Activated T-cell treated with anti-CD3 and anti-CD28 coated beads, Interleukin-2, amount 50 U/mL, for 72 hours (primary cell): ENCODE measurements around the gene RMDN2. TPM values are rescaled to one million over a fixed set of nuclear protein-coding genes. Genes with fewer than 3 reads are reported as not detected.

Source experiments
- ATAC-seq, 2 donors: fragments of 150-1000 bp; cut with Tn5 transposase; replicated peaks in 1 of 2; 2 replicates each; pipeline ENCODE4 v1.10.0; 2021; ENCODE audit warnings: moderate library complexity in 2 of 2, mild to moderate bottlenecking in 1 of 2
- DNase-seq, 2 donors: peaks; one replicate each; pipeline ENCODE4 v3.0.0; 2021 to 2022; ENCODE audit warnings: mixed read lengths in 1 of 2
- H3K27ac Mint-ChIP-seq: one replicate; pipeline ENCODE4 v1.8.0; 2022; ENCODE audit warnings: mild to moderate bottlenecking, moderate library complexity, mixed read lengths
- H3K27me3 Mint-ChIP-seq: one replicate; pipeline ENCODE4 v1.8.0; 2022; ENCODE audit warnings: low read depth, mixed read lengths
- H3K36me3 Mint-ChIP-seq, 2 donors: one replicate each; pipeline ENCODE4 v1.8.0; 2022; ENCODE audit warnings: mixed read lengths in 2 of 2, mild to moderate bottlenecking in 1 of 2; ENCODE audit not compliant: insufficient read depth in 2 of 2
- H3K4me1 Mint-ChIP-seq: one replicate; pipeline ENCODE4 v1.8.0; 2022; ENCODE audit warnings: low read depth, mixed read lengths
- H3K4me3 Mint-ChIP-seq, 2 donors: one replicate each; pipeline ENCODE4 v1.8.0; 2022; ENCODE audit warnings: mild to moderate bottlenecking in 2 of 2, mixed read lengths in 2 of 2, moderate library complexity in 2 of 2
- H3K9me3 Mint-ChIP-seq, 2 donors: one replicate each; pipeline ENCODE4 v1.8.0; 2022; ENCODE audit warnings: mixed read lengths in 2 of 2
- total RNA-seq, 2 donors: library from RNA; stranded (reverse); gene quantifications; one replicate each; pipeline ENCODE4 v1.2.3, GENCODE V29; 2022

RMDN2 gene
- total RNA-seq, 2 donors from 2014 or later, result 1.4 to 2.6 TPM

GRCh38 chr2:38030635-38031355 is 105.7 kb downstream of the RMDN2 start:
- no peak for DNase-seq
- Mint-ChIP-seq H3K36me3 (no peaks in the 10 kb centered on the region), H3K4me1 (peaks cover 5% of the 10 kb centered on the region), H3K27ac (no peak overlapping the region), H3K9me3 (no peaks in the 10 kb centered on the region), H3K27me3 (peaks cover 47% of the 10 kb centered on the region), H3K4me3 (no peak overlapping the region)
- ATAC-seq, result no peak

- no peak overlapping the region for H3K4me3 Mint-ChIP-seq
- H3K9me3 Mint-ChIP-seq, result no peaks in the 10 kb centered on the region
- DNase-seq (no peak), ATAC-seq (no peak)
- no peak overlapping the region for H3K27ac Mint-ChIP-seq
- H3K36me3 Mint-ChIP-seq, result no peaks in the 10 kb centered on the region
- H3K27me3 Mint-ChIP-seq, result peaks cover 54% of the 10 kb centered on the region
- H3K4me1 Mint-ChIP-seq, result peaks cover 24% of the 10 kb centered on the region
These were observed 107.9 kb downstream of the RMDN2 start for GRCh38 chr2:38032946-38033345.

DNA sequence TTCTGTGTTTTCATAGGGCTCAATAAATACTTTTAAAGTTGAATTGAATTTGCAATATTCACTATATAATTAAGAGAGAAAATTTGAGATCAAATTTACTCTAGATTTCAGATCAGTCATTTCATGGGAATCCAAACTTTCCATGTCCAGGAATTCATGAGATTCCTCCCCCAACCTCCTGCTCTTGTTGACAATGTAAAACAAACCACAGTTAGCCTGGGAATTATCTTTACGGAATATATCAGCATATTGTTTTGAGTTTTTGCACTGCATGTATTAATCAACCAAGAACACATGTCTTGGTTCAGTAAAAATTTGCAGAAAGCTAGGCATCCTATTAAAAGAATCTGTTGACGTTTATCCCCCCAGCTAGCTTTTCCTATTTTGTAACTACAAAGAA is 108.6 kb downstream of the RMDN2 start:
- Mint-ChIP-seq H3K27me3 (peaks cover 54% of the 10 kb centered on the region), H3K4me3 (no peak overlapping the region), H3K4me1 (peaks cover 31% of the 10 kb centered on the region), H3K9me3 (no peaks in the 10 kb centered on the region), H3K27ac (no peak overlapping the region), H3K36me3 (no peaks in the 10 kb centered on the region)
- DNase-seq (no peak), ATAC-seq (no peak)

DNA sequence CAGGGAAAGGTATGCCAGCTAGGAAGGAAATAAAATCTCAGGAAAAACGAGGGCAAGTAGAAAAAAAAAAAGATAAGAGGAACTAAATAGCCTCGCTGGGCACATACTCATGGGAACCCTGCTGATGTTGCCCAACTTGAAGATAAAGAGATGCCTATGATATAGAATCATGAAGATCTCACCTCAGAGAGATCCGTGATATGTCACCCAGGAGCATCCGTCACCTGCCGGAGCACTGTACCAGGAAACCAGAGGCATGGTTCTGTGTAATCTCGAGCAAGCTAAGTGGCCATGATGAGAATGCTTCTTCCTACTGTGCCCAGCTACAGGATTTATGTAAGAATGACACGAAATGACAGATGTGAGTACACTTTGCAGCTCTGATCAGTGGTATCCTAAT is 110.9 kb downstream of the RMDN2 start:
- H3K27me3 Mint-ChIP-seq, result peaks cover 56% of the 10 kb centered on the region
- DNase-seq, result no peak
- no peak for ATAC-seq
- H3K4me1 Mint-ChIP-seq, result peaks cover 33% of the 10 kb centered on the region
- H3K4me3 Mint-ChIP-seq, result no peak overlapping the region
- H3K9me3 Mint-ChIP-seq, result no peaks in the 10 kb centered on the region
- peaks cover 0 to 2% of the 10 kb centered on the region in 2 donors for H3K36me3 Mint-ChIP-seq
- no peak overlapping the region for H3K27ac Mint-ChIP-seq

DNA sequence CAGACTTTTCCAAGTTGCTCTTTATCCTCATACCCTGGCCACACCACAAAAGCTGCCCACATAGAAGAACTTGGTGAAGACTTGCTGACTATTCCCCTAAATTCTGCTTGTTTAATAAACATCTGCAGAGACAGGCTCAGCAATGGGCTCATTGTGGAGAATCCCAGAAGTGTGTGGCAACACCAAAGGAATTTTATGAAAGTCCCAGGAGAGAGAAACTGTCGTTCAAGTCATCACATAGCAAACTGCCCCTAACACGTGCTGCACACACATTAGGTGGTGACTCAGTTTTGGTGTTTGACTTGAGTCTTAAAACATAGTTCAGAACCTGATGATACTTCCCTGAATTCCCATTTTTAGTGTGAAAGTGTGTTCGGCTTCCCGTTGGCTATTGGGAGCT is 112.2 kb downstream of the RMDN2 start:
- Mint-ChIP-seq H3K4me3 (peak overlapping the region in 1 of 2 donors; percentile 94), H3K9me3 (no peaks in the 10 kb centered on the region), H3K27ac (no peak overlapping the region), H3K36me3 (peaks cover 0 to 5% of the 10 kb centered on the region in 2 donors), H3K4me1 (peaks cover 33% of the 10 kb centered on the region), H3K27me3 (peaks cover 47% of the 10 kb centered on the region)
- DNase-seq, result no peak
- ATAC-seq, result peak; percentile 30 to 45

DNA sequence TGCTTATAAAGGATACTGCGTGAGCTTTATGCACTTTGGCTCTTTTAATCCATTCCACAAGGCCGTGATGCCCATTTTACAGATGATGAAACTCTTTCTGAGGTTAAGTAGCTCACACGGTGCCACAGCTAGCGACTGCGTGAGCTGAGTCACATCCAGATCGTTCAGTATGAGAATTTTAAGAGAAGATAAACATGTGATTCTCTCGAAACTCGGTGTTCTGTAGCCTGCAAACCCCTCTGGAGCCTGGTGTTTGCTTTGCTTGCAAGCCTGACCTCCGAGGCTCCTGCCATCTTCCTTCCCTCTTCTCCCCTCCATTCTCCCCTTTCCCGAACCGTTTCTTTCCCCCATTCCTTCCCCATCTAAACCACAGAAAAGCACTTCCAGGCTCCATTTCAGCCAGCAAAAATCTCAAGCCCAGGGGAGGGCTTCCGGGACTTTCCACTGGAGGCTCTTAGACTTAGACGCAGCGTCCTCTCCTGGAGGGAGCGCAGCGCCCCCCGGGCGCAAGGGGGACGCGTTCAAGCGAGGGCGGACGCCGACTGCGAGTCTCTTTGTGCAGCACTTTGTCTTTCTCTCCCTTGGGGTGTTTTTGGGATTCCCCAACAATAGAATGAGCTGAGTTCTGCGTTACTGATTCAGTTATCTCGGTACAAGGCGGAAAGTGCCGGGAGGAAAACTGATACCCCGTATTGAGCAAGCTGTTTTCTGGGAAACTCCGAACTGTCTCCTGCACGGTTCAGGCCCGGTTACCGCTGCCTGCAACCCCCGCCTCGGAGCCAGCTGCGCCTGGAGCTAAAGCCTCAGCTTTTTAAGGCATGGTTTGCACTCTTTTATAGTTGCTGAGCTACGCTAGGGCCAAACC is 112.9 kb downstream of the RMDN2 start:
- H3K27ac Mint-ChIP-seq, result peak overlapping the region; percentile 38
- ATAC-seq, result peak; percentile 93
- H3K36me3 Mint-ChIP-seq, result peaks cover 0 to 8% of the 10 kb centered on the region in 2 donors
- H3K4me3 Mint-ChIP-seq, result peak overlapping the region; percentile 82 to 94
- H3K4me1 Mint-ChIP-seq, result peaks cover 33% of the 10 kb centered on the region
- peaks cover 0 to 1% of the 10 kb centered on the region in 2 donors for H3K9me3 Mint-ChIP-seq
- DNase-seq, result peak; percentile 37 to 67
- H3K27me3 Mint-ChIP-seq, result peaks cover 51% of the 10 kb centered on the region

DNA sequence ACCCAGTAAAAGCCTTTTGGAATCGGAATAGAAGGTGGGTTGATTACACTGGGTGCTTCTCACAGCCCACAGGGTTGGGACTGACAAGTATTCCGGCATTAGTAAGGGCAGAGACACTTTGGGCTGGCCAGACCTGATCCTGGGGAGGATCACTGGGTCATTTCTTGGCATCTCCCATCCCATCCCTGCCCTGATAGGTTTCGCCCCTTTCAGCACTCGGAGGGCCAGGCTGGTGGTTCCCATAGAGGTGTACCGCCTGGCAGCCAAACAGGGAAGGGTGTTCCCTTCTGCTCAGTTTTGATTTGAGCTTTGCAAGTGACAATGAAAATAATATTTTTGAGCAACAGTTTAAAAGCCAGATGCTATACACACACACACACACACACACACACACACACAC is 113.6 kb downstream of the RMDN2 start:
- DNase-seq, result no peak
- H3K27ac Mint-ChIP-seq, result no peak overlapping the region
- H3K4me1 Mint-ChIP-seq, result peaks cover 33% of the 10 kb centered on the region
- no peak for ATAC-seq
- H3K36me3 Mint-ChIP-seq, result peaks cover 0 to 8% of the 10 kb centered on the region in 2 donors
- H3K27me3 Mint-ChIP-seq, result peaks cover 58% of the 10 kb centered on the region
- H3K4me3 Mint-ChIP-seq, result peak overlapping the region; percentile 82 to 94
- H3K9me3 Mint-ChIP-seq, result peaks cover 0 to 1% of the 10 kb centered on the region in 2 donors

- Mint-ChIP-seq H3K9me3 (peaks cover 0 to 1% of the 10 kb centered on the region in 2 donors), H3K36me3 (peaks cover 0 to 8% of the 10 kb centered on the region in 2 donors), H3K4me1 (peaks cover 33% of the 10 kb centered on the region), H3K27ac (no peak overlapping the region), H3K27me3 (peaks cover 57% of the 10 kb centered on the region), H3K4me3 (no peak overlapping the region)
- ATAC-seq, result no peak
- DNase-seq, result no peak
These were observed 114.2 kb downstream of the RMDN2 start for GRCh38 chr2:38039121-38039910.

- Mint-ChIP-seq H3K27ac (no peak overlapping the region), H3K9me3 (peaks cover 0 to 1% of the 10 kb centered on the region in 2 donors), H3K4me1 (no peaks in the 10 kb centered on the region), H3K4me3 (no peak overlapping the region), H3K27me3 (peaks cover 32% of the 10 kb centered on the region), H3K36me3 (peaks cover 0 to 6% of the 10 kb centered on the region in 2 donors)
- no peak for DNase-seq
- ATAC-seq, result no peak
These were observed 120.7 kb downstream of the RMDN2 start for GRCh38 chr2:38045811-38046210.

DNA sequence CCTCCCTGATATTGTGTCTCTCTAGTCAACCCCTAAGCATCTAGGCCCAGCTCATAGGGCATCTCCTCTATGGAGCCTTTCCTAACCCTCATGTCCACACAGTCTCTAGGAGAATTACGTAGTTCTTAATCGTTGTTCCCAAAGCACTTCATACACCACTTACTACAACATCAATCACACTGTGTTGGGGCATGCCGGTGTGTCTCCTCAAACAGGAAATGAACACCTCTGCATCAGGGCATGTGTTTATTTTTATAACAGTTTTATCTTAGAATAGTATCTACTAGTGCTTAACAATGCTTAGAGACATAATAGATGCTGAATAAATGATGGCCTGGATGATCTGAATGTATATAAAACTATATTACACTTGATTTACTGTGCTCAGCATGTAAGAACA is 131.1 kb downstream of the RMDN2 start:
- Mint-ChIP-seq H3K9me3 (no peaks in the 10 kb centered on the region), H3K4me3 (no peak overlapping the region), H3K27ac (no peak overlapping the region), H3K27me3 (peaks cover 24% of the 10 kb centered on the region), H3K36me3 (no peaks in the 10 kb centered on the region), H3K4me1 (peaks cover 16% of the 10 kb centered on the region)
- ATAC-seq, result no peak
- DNase-seq, result no peak

- H3K4me1 Mint-ChIP-seq, result peaks cover 16% of the 10 kb centered on the region
- ATAC-seq (no peak), DNase-seq (no peak)
- no peaks in the 10 kb centered on the region for H3K9me3 Mint-ChIP-seq
- no peak overlapping the region for H3K4me3 Mint-ChIP-seq
- H3K27ac Mint-ChIP-seq, result no peak overlapping the region
- H3K27me3 Mint-ChIP-seq, result peaks cover 34% of the 10 kb centered on the region
- H3K36me3 Mint-ChIP-seq, result no peaks in the 10 kb centered on the region
These were observed 132.7 kb downstream of the RMDN2 start for GRCh38 chr2:38057651-38058410.

- Mint-ChIP-seq H3K27ac (no peak overlapping the region), H3K4me1 (peaks cover 16% of the 10 kb centered on the region), H3K27me3 (peaks cover 22% of the 10 kb centered on the region), H3K36me3 (peaks cover 0 to 6% of the 10 kb centered on the region in 2 donors), H3K4me3 (no peak overlapping the region), H3K9me3 (no peaks in the 10 kb centered on the region)
- no peak for ATAC-seq
- DNase-seq, result no peak
These were observed 135.3 kb downstream of the RMDN2 start for GRCh38 chr2:38060236-38061018.
